Body of pancreas (tissue), 4 donors: Measurements from ENCODE around the gene ELAPOR1. TPM values are rescaled to one million over a fixed set of nuclear protein-coding genes. Genes with fewer than 3 reads are reported as not detected.

Experiments
- ATAC-seq: fragments of 150-250 bp; one replicate; pipeline ENCODE4 v1.9.1; 2016
- DNase-seq, 4 donors: peaks; one replicate each; pipeline ENCODE4 v3.0.0-alpha.2; 2019
- H3K27ac ChIP-seq, 4 donors: fragments of 200-600 bp; sonication (generic); 1 replicate in 3 of 4; 2 replicates in 1 of 4; pipeline versions ENCODE4 v1.5.1 to v1.6.1; 2016 to 2019; ENCODE audit warnings: mild to moderate bottlenecking in 1 of 4, mixed read lengths in 1 of 4, moderate library complexity in 1 of 4
- H3K27me3 ChIP-seq, 2 donors: fragments of 200-600 bp; sonication (generic); one replicate each; pipeline ENCODE4 v1.6.0; 2016; ENCODE audit warnings: mild to moderate bottlenecking in 1 of 2
- H3K36me3 ChIP-seq, 2 donors: fragments of 200-600 bp; sonication (generic); replicated peaks in 1 of 2; 2 replicates each; pipeline ENCODE4 v1.5.1; 2016; ENCODE audit warnings: low read depth in 2 of 2; ENCODE audit not compliant: insufficient read depth in 1 of 2
- H3K4me1 ChIP-seq: fragments of 200-600 bp; sonication (generic); one replicate; pipeline ENCODE4 v1.6.0; 2016
- H3K4me3 ChIP-seq, 2 donors: fragments of 200-600 bp; sonication (generic); 1 replicate in 1 of 2; 2 replicates in 1 of 2; pipeline ENCODE4 v1.5.1; 2016 to 2019
- H3K9me3 ChIP-seq, 3 donors: fragments of 200-600 bp; sonication (generic); 1 replicate in 2 of 3; 2 replicates in 1 of 3; pipeline ENCODE4 v1.5.1; 2016
- POLR2A ChIP-seq, 3 donors: fragments of 450-650 bp; IDR thresholded peaks; one replicate each; pipeline ENCODE4 v1.6.1; 2016; ENCODE audit warnings: antibody characterized with exemption in 3 of 3, mild to moderate bottlenecking in 2 of 3
- WGBS, 2 donors: methylation state at CpG; one replicate each; pipeline ENCODE4 v1.1.5; 2017; 5-methylcytosine and 5-hydroxymethylcytosine counted together
- intact Hi-C: fragments of 100-400 bp; cut with DNase I; formaldehyde crosslinking; loops from one replicate; pipeline ENCODE4 v1.15.1; 2023
- total RNA-seq, 2 donors: library from RNA; depleted of rRNA; stranded (reverse); fragments of >200 nt; gene quantifications; one replicate each; pipeline ENCODE4 v1.1.0, GENCODE V29; 2016
- TF ChIP-seq, protein P1 (sequence below), 7 experiments: fragments of 450-650 bp in 4 of 7; fragments of 200-600 bp in 3 of 7; sonication (generic) in 3 of 7; IDR thresholded peaks; one replicate each; pipeline ENCODE4 v1.5.1; 2016 to 2019; ENCODE audit warnings: antibody characterized with exemption in 7 of 7

The ELAPOR1 gene
- total RNA-seq, 2 donors from 2014 or later = 84.7 to 135 TPM

DNA sequence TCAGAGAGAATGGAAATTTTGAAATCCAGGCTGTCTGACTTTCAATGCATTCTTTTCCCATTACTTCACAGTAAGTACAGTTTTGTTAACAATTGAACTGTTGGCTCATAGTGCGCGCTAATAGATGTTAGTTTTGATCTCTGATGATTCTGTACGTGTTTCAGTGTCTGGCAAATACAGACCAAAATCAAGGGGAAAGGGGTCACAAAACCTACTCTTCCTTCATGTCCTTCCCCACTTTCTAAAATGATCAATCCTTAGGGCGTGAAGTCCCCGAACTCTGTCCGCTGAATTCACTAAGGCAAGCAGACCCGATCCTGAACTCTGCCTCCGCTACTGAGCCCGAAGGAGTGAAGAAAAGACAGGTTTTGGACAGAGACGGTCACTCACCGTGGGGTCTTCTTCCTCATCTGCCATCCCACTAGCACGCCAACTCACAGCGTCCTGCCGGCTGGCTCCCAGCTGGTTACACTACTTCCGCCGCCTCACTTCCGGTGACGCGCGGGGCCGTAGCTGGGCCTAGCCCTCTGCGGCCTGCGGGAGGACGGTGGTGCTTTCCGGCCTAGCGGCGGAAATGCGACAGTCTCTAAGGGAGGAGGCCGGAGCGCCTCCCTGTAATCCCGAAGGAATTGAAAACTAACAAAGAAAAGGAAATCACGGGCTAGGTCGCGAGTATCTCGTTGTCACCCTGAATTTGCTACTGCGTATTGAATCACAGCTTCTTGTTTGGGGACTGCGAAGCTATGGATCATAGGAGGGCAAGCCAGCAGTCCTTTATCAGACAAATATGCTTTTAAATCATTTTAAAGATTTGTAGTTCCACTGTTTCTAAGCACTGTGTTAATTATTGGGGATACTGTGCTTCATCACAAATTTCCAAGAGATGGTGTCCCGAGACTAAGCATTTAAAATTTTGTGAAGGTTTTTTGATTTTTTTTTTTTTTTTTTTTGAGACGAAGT is 38.1 kb upstream of the ELAPOR1 start, which contains the start of gene TAF13:
TAF13 (minus strand) TSS at position 473 of the 960 bp plus-strand sequence; CDS start at position 417, 56 bp downstream.
- intact Hi-C loops = no loop called here

DNA sequence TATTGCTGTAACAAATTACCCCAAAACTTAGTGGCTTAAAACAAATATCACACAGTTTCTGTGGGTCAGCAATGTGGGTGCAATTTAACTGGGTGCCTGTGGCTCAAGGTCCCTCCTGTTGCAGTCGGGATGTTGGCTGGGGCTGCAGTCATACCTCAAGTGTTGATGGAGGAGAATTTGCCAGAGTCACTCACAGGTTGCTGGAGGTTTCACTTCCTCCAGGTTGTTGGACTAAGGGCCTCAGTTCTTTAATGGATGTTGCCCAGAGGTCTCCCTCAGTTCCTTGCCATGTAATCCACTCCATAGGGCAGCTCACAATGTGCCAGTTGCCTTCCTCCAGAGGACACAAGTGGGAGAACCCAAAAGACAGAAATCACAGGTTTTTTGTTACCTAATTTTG is 35.6 kb upstream of the ELAPOR1 start:
- intact Hi-C loops = no loop called here
- no peak for TF ChIP-seq POLR2A (IDR thresholded peaks at IDR 0.05)
- TF ChIP-seq, protein P1, sequence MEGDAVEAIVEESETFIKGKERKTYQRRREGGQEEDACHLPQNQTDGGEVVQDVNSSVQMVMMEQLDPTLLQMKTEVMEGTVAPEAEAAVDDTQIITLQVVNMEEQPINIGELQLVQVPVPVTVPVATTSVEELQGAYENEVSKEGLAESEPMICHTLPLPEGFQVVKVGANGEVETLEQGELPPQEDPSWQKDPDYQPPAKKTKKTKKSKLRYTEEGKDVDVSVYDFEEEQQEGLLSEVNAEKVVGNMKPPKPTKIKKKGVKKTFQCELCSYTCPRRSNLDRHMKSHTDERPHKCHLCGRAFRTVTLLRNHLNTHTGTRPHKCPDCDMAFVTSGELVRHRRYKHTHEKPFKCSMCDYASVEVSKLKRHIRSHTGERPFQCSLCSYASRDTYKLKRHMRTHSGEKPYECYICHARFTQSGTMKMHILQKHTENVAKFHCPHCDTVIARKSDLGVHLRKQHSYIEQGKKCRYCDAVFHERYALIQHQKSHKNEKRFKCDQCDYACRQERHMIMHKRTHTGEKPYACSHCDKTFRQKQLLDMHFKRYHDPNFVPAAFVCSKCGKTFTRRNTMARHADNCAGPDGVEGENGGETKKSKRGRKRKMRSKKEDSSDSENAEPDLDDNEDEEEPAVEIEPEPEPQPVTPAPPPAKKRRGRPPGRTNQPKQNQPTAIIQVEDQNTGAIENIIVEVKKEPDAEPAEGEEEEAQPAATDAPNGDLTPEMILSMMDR (IDR thresholded peaks at IDR 0.05) = no peak
- no peak for DNase-seq

More for the DNA sequence above, 38.1 kb upstream of the ELAPOR1 start, which contains the start of gene TAF13:
- peak; percentile 92 to 94 (median 94) for DNase-seq
- peak; percentile 100 for ATAC-seq
- no peaks in the 10 kb centered on the region for H3K9me3 ChIP-seq
- no peaks in the 10 kb centered on the region for H3K36me3 ChIP-seq
- no peaks in the 10 kb centered on the region for H3K27me3 ChIP-seq
- peak within 1 kb of the TSS; percentile 79 to 93 (median 86) for H3K27ac ChIP-seq
- 5 to 12% methylated on average over 20 to 39 of the region's 39 CpGs for WGBS, 2 donors
- H3K4me1 ChIP-seq = peaks cover 13% of the 10 kb centered on the region
- H3K4me3 ChIP-seq = peak within 1 kb of the TSS in 1 of 2 donors; percentile 28
- TF ChIP-seq, protein P1 (IDR thresholded peaks at IDR 0.05) = peak in 6 of 7 experiments; percentile 7 to 67 (median 64)
- peak; percentile 81 to 96 (median 96) for TF ChIP-seq POLR2A (IDR thresholded peaks at IDR 0.05)

GRCh38 chr1:109079240-109079622 is 34.7 kb upstream of the ELAPOR1 start:
- ATAC-seq (no peak), DNase-seq (no peak)
- H3K27ac ChIP-seq = no peak overlapping the region
- intact Hi-C loops = no loop called here
- H3K36me3 ChIP-seq = no peaks in the 10 kb centered on the region
- TF ChIP-seq, protein P1 (IDR thresholded peaks at IDR 0.05) = no peak
- no peak for TF ChIP-seq POLR2A (IDR thresholded peaks at IDR 0.05)
- H3K27me3 ChIP-seq = no peaks in the 10 kb centered on the region
- H3K4me3 ChIP-seq = no peak overlapping the region
- peaks cover 13% of the 10 kb centered on the region for H3K4me1 ChIP-seq
- 87 to 92% methylated on average over 2 of the region's 2 CpGs for WGBS, 2 donors
- no peaks in the 10 kb centered on the region for H3K9me3 ChIP-seq

More for the DNA sequence above, 35.6 kb upstream of the ELAPOR1 start:
- Histone ChIP-seq H3K4me1 (peaks cover 13% of the 10 kb centered on the region), H3K36me3 (no peaks in the 10 kb centered on the region), H3K9me3 (no peaks in the 10 kb centered on the region), H3K27me3 (no peaks in the 10 kb centered on the region), H3K4me3 (no peak overlapping the region), H3K27ac (no peak overlapping the region)
- no peak for ATAC-seq
- WGBS, 2 donors = 60 to 67% methylated on average over 1 of the region's 1 CpG

DNA sequence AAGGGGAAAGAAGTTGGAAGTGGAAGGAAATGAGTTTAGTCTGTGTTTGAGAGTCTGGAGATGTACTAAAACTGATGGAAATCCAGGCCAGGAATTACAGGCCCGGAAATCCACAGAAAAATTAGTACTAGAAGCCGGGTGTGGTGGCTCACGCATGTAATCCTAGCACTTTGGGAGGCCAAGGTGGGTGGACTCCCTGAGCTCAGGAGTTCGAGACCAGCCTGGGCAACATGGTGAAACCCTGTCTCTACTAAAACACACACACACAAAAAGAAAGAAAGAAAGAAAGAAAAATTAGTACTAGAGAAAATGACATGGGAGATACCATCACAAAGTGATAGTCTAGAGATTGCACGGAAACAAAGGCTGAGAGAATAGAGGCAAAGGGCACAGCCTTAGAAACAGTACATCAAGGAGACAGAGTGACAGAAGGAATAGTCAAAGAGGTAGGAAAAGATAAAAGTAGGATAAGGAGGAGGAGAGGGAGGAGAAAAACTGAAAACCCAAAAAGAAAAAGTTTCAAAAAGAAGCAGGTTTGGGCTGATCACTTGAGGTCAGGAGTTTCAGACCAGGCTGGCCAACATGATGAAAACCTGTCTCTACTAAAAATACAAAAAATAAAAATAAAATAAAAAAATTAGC is 33.4 kb upstream of the ELAPOR1 start:
- DNase-seq (no peak), ATAC-seq (no peak)
- intact Hi-C loops = no loop called here
- Histone ChIP-seq H3K27me3 (no peaks in the 10 kb centered on the region), H3K36me3 (no peaks in the 10 kb centered on the region), H3K9me3 (no peaks in the 10 kb centered on the region), H3K27ac (peak overlapping the region in 1 of 4 donors; percentile 10), H3K4me1 (peaks cover 6% of the 10 kb centered on the region), H3K4me3 (no peak overlapping the region)
- WGBS, 2 donors = 72 to 83% methylated on average over 5 of the region's 5 CpGs
- no peak for TF ChIP-seq POLR2A (IDR thresholded peaks at IDR 0.05)
- TF ChIP-seq, protein P1 (IDR thresholded peaks at IDR 0.05) = no peak
